WTC11 (cell line): ENCODE data around the gene CD9. TPM values are rescaled to one million over a fixed set of nuclear protein-coding genes. Genes with fewer than 3 reads are reported as not detected.

ENCODE experiments used
- ATAC-seq: fragments of 200-7000 bp; cut with Tn5 transposase; 2 replicates; pipeline ENCODE4 v1.10.0; 2021; ENCODE audit warnings: mild to moderate bottlenecking, moderate library complexity
- CTCF ChIA-PET: fragments of 300-600 bp; sonication (Branson Sonifier 250); formaldehyde crosslinking; loops from one replicate; lab custom pipeline; 2021; ENCODE audit warnings: antibody characterized with exemption; lab: Charles Lee
- POLR2A ChIA-PET: fragments of 350-600 bp; sonication (Branson Sonifier 250); formaldehyde crosslinking; loops from one replicate; lab custom pipeline; 2021; ENCODE audit warnings: antibody characterized with exemption; lab: Charles Lee
- DNase-seq: peaks from one replicate; pipeline ENCODE4 v3.0.0; 2021; ENCODE audit warnings: low spot score
- H3K27ac Mint-ChIP-seq: 2 replicates; pipeline ENCODE4 v1.8.0; 2021; ENCODE audit warnings: mixed read lengths
- H3K27me3 Mint-ChIP-seq: 2 replicates; pipeline ENCODE4 v1.8.0; 2021; ENCODE audit warnings: low read depth, mild to moderate bottlenecking, moderate library complexity, mixed read lengths
- H3K36me3 Mint-ChIP-seq: 2 replicates; pipeline ENCODE4 v1.8.0; 2021; ENCODE audit warnings: mixed read lengths
- H3K4me1 Mint-ChIP-seq: 2 replicates; pipeline ENCODE4 v1.8.0; 2022; ENCODE audit warnings: mixed read lengths
- H3K4me3 Mint-ChIP-seq: 2 replicates; pipeline ENCODE4 v1.8.0; 2021; ENCODE audit warnings: mild to moderate bottlenecking, moderate library complexity, mixed read lengths
- H3K9me3 Mint-ChIP-seq: 2 replicates; pipeline ENCODE4 v1.8.0; 2021; ENCODE audit warnings: mixed read lengths
- EMX1 ChIP-seq: fragments of 250-450 bp; sonication (Bioruptor Pico); IDR thresholded peaks from 2 replicates; pipeline ENCODE4 v1.8.0; 2021; ENCODE audit warnings: mild to moderate bottlenecking
- FOXP1 ChIP-seq: sonication (generic); formaldehyde crosslinking; IDR thresholded peaks from 2 replicates; pipeline ENCODE4 v1.8.0; 2022; ENCODE audit warnings: missing genetic modification reagents, mild to moderate bottlenecking, moderate library complexity, borderline replicate concordance
- GABPB1 ChIP-seq: sonication (generic); formaldehyde crosslinking; IDR thresholded peaks from 2 replicates; pipeline ENCODE4 v1.8.1; 2023; ENCODE audit warnings: mild to moderate bottlenecking, missing genetic modification reagents
- GRHL2 ChIP-seq: fragments of 250-450 bp; sonication (Bioruptor Pico); IDR thresholded peaks from 2 replicates; pipeline ENCODE4 v1.8.0; 2022; ENCODE audit warnings: mild to moderate bottlenecking, moderate library complexity; ENCODE audit not compliant: insufficient replicate concordance, severe bottlenecking
- NR3C1 ChIP-seq: sonication (generic); formaldehyde crosslinking; conservative IDR thresholded peaks from 2 replicates; pipeline ENCODE4 v1.8.1; 2023; ENCODE audit warnings: low read depth, mild to moderate bottlenecking, missing genetic modification reagents
- PRRX2 ChIP-seq: fragments of 250-450 bp; sonication (Bioruptor Pico); IDR thresholded peaks from 2 replicates; pipeline ENCODE4 v1.8.0; 2021; ENCODE audit warnings: mild to moderate bottlenecking
- RELA ChIP-seq: sonication (generic); formaldehyde crosslinking; IDR thresholded peaks from 2 replicates; pipeline ENCODE4 v1.8.1; 2022; ENCODE audit warnings: missing genetic modification reagents, mild to moderate bottlenecking, borderline replicate concordance
- TCF7 ChIP-seq: sonication (generic); formaldehyde crosslinking; IDR thresholded peaks from 2 replicates; pipeline ENCODE4 v1.8.0; 2022; ENCODE audit warnings: mild to moderate bottlenecking, low read depth, missing genetic modification reagents, moderate library complexity
- TEAD1 ChIP-seq: sonication (generic); formaldehyde crosslinking; IDR thresholded peaks from 2 replicates; pipeline ENCODE4 v1.8.0; 2022; ENCODE audit warnings: mild to moderate bottlenecking, missing genetic modification reagents
- ZNF219 ChIP-seq: sonication (generic); formaldehyde crosslinking; IDR thresholded peaks from 2 replicates; pipeline ENCODE4 v1.8.0; 2023; ENCODE audit warnings: missing genetic modification reagents, mild to moderate bottlenecking, borderline replicate concordance
- ZNF232 ChIP-seq: sonication (generic); formaldehyde crosslinking; IDR thresholded peaks from 2 replicates; pipeline ENCODE4 v1.8.0; 2022; ENCODE audit warnings: mild to moderate bottlenecking, missing genetic modification reagents
- ZNF263 ChIP-seq: sonication (generic); formaldehyde crosslinking; IDR thresholded peaks from 2 replicates; pipeline ENCODE4 v1.8.1; 2022; ENCODE audit warnings: low read depth, mild to moderate bottlenecking, moderate library complexity, missing genetic modification reagents
- ZNF671 ChIP-seq: fragments of 250-450 bp; sonication (Bioruptor Pico); IDR thresholded peaks from 2 replicates; pipeline ENCODE4 v1.8.0; 2021; ENCODE audit warnings: mild to moderate bottlenecking
- total RNA-seq: library from RNA; stranded (reverse); gene quantifications from 3 replicates; pipeline ENCODE4 v1.2.3, GENCODE V29; 2021
- TF ChIP-seq, protein P1 (sequence below): sonication (generic); formaldehyde crosslinking; IDR thresholded peaks from 2 replicates; pipeline ENCODE4 v1.8.0; 2022; ENCODE audit warnings: mild to moderate bottlenecking, missing genetic modification reagents
- TF ChIP-seq, protein P2 (sequence below): sonication (generic); formaldehyde crosslinking; IDR thresholded peaks from 2 replicates; pipeline ENCODE4 v1.8.1; 2023; ENCODE audit warnings: mild to moderate bottlenecking, missing genetic modification reagents
- TF ChIP-seq, protein P3 (sequence below): fragments of 250-450 bp; sonication (Bioruptor Pico); IDR thresholded peaks from 2 replicates; pipeline ENCODE4 v2.1.2; 2022; ENCODE audit warnings: mild to moderate bottlenecking, moderate library complexity
- TF ChIP-seq, protein P4 (sequence below): sonication (generic); formaldehyde crosslinking; IDR thresholded peaks from 2 replicates; pipeline ENCODE4 v1.8.1; 2022; ENCODE audit warnings: low read depth, mild to moderate bottlenecking, moderate library complexity, missing genetic modification reagents, borderline replicate concordance
- TF ChIP-seq, protein P5 (sequence below): sonication (generic); formaldehyde crosslinking; IDR thresholded peaks from 2 replicates; pipeline ENCODE4 v1.8.1; 2023; ENCODE audit warnings: mild to moderate bottlenecking, missing genetic modification reagents, moderate library complexity
- TF ChIP-seq, protein P6 (sequence below): sonication (generic); formaldehyde crosslinking; IDR thresholded peaks from 2 replicates; pipeline ENCODE4 v1.8.1; 2022; ENCODE audit warnings: mild to moderate bottlenecking, missing genetic modification reagents, moderate library complexity, borderline replicate concordance
- TF ChIP-seq, protein P7 (sequence below): sonication (generic); formaldehyde crosslinking; IDR thresholded peaks from 2 replicates; pipeline ENCODE4 v1.8.0; 2023; ENCODE audit warnings: missing genetic modification reagents
- TF ChIP-seq, protein P8 (sequence below): sonication (generic); formaldehyde crosslinking; IDR thresholded peaks from 2 replicates; pipeline ENCODE4 v1.8.1; 2022; ENCODE audit warnings: missing genetic modification reagents, borderline replicate concordance

The CD9 gene
- total RNA-seq, 1 experiment from 2014 or later: 260 TPM

DNA sequence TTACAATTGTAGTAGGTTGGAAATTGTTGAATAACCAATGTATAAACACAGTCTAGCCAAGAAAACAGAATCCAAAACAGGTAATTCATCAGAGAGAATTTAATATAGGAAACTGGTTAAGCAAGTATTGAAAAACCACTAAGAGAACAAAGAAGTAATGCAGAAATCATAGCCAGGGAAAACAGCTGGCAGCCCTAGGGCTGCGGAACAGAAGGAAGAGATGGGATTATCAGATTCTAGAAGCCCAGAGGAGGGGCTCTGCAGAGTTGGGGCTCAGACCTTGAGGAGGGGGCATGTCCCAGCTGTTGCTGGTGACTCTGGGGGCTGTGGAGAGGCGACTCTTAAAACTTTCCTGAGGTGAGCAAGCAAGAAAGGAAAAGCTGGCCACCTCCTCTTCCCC is 49.4 kb downstream of the CD9 start:
- ChIA-PET POLR2A (no interaction called here), CTCF (interaction anchor here (1.3 to 3.0 kb wide), 4 partner anchors 28 to 54 kb away, joined by 4 to 7 read pairs (median 5); no protein-coding TSS in a partner anchor)
- Mint-ChIP-seq H3K27me3 (peaks cover 8% of the 10 kb centered on the region), H3K9me3 (peaks cover 14% of the 10 kb centered on the region), H3K36me3 (peaks cover 9% of the 10 kb centered on the region), H3K27ac (no peak overlapping the region), H3K4me3 (no peak overlapping the region), H3K4me1 (0 out of 2 replicates have a peak, but pooled peaks cover 3% of the 10 kb centered on the region)
- DNase-seq (no peak), ATAC-seq (no peak)
- no peak for TF ChIP-seq TCF7 (CRISPR knock-in tag)
- no peak for TF ChIP-seq ZNF671 (CRISPR knock-in tag)

DNA sequence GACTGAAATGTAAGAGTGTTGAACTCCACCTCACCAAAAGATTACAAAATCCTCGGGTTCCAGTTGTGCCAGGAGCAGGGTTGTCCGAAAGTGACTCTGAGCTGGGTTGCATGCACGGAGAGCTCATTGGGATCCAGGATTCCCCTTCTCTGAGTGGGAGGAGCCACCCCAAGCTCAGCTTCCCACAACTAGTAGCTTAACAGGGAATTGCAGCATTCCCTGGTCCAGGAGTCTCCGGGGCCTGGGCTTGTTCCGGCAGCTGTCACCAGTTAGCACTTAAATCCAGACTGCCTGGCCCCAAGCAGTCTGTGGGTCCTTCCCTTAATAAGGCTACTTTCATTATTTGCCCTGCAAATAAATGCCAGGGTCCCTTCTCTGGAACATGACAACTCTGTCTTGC is 50.1 kb downstream of the CD9 start:
- ATAC-seq: peak; percentile 65
- H3K36me3 Mint-ChIP-seq: peaks cover 3% of the 10 kb centered on the region
- H3K27ac Mint-ChIP-seq: no peak overlapping the region
- peaks cover 6% of the 10 kb centered on the region for H3K9me3 Mint-ChIP-seq
- no peak overlapping the region for H3K4me3 Mint-ChIP-seq
- ChIA-PET CTCF (interaction anchor here (0.5 to 3.0 kb wide), 7 partner anchors 9 to 55 kb away, joined by 3 to 7 read pairs (median 4); no protein-coding TSS in a partner anchor), POLR2A (interaction anchor here (0.6 kb wide), 1 partner anchor 136 kb away, joined by 3 read pairs; no protein-coding TSS in a partner anchor)
- no peak for DNase-seq
- TF ChIP-seq ZNF232 (no peak), FOXP1 (CRISPR knock-in tag) (no peak), GABPB1 (CRISPR knock-in tag) (no peak), GRHL2 (no peak), TEAD1 (CRISPR knock-in tag) (no peak), NR3C1 (no peak), PRRX2 (CRISPR knock-in tag) (no peak), TCF7 (CRISPR knock-in tag) (no peak), RELA (CRISPR knock-in tag) (no peak), ZNF263 (CRISPR knock-in tag) (no peak), EMX1 (no peak), ZNF219 (no peak)
- TF ChIP-seq, protein P1, sequence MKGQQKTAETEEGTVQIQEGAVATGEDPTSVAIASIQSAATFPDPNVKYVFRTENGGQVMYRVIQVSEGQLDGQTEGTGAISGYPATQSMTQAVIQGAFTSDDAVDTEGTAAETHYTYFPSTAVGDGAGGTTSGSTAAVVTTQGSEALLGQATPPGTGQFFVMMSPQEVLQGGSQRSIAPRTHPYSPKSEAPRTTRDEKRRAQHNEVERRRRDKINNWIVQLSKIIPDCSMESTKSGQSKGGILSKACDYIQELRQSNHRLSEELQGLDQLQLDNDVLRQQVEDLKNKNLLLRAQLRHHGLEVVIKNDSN: no peak
- TF ChIP-seq, protein P2, sequence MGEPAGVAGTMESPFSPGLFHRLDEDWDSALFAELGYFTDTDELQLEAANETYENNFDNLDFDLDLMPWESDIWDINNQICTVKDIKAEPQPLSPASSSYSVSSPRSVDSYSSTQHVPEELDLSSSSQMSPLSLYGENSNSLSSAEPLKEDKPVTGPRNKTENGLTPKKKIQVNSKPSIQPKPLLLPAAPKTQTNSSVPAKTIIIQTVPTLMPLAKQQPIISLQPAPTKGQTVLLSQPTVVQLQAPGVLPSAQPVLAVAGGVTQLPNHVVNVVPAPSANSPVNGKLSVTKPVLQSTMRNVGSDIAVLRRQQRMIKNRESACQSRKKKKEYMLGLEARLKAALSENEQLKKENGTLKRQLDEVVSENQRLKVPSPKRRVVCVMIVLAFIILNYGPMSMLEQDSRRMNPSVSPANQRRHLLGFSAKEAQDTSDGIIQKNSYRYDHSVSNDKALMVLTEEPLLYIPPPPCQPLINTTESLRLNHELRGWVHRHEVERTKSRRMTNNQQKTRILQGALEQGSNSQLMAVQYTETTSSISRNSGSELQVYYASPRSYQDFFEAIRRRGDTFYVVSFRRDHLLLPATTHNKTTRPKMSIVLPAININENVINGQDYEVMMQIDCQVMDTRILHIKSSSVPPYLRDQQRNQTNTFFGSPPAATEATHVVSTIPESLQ (CRISPR knock-in tag): no peak
- TF ChIP-seq, protein P3, sequence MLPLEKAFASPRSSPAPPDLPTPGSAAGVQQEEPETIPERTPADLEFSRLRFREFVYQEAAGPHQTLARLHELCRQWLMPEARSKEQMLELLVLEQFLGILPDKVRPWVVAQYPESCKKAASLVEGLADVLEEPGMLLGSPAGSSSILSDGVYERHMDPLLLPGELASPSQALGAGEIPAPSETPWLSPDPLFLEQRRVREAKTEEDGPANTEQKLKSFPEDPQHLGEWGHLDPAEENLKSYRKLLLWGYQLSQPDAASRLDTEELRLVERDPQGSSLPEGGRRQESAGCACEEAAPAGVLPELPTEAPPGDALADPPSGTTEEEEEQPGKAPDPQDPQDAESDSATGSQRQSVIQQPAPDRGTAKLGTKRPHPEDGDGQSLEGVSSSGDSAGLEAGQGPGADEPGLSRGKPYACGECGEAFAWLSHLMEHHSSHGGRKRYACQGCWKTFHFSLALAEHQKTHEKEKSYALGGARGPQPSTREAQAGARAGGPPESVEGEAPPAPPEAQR: no peak
- TF ChIP-seq, protein P4, sequence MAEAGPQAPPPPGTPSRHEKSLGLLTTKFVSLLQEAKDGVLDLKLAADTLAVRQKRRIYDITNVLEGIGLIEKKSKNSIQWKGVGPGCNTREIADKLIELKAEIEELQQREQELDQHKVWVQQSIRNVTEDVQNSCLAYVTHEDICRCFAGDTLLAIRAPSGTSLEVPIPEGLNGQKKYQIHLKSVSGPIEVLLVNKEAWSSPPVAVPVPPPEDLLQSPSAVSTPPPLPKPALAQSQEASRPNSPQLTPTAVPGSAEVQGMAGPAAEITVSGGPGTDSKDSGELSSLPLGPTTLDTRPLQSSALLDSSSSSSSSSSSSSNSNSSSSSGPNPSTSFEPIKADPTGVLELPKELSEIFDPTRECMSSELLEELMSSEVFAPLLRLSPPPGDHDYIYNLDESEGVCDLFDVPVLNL: no peak
- TF ChIP-seq, protein P5, sequence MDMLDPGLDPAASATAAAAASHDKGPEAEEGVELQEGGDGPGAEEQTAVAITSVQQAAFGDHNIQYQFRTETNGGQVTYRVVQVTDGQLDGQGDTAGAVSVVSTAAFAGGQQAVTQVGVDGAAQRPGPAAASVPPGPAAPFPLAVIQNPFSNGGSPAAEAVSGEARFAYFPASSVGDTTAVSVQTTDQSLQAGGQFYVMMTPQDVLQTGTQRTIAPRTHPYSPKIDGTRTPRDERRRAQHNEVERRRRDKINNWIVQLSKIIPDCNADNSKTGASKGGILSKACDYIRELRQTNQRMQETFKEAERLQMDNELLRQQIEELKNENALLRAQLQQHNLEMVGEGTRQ (CRISPR knock-in tag): no peak
- TF ChIP-seq, protein P6, sequence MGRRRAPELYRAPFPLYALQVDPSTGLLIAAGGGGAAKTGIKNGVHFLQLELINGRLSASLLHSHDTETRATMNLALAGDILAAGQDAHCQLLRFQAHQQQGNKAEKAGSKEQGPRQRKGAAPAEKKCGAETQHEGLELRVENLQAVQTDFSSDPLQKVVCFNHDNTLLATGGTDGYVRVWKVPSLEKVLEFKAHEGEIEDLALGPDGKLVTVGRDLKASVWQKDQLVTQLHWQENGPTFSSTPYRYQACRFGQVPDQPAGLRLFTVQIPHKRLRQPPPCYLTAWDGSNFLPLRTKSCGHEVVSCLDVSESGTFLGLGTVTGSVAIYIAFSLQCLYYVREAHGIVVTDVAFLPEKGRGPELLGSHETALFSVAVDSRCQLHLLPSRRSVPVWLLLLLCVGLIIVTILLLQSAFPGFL (CRISPR knock-in tag): no peak
- TF ChIP-seq, protein P7, sequence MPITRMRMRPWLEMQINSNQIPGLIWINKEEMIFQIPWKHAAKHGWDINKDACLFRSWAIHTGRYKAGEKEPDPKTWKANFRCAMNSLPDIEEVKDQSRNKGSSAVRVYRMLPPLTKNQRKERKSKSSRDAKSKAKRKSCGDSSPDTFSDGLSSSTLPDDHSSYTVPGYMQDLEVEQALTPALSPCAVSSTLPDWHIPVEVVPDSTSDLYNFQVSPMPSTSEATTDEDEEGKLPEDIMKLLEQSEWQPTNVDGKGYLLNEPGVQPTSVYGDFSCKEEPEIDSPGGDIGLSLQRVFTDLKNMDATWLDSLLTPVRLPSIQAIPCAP (CRISPR knock-in tag): no peak
- TF ChIP-seq, protein P8, sequence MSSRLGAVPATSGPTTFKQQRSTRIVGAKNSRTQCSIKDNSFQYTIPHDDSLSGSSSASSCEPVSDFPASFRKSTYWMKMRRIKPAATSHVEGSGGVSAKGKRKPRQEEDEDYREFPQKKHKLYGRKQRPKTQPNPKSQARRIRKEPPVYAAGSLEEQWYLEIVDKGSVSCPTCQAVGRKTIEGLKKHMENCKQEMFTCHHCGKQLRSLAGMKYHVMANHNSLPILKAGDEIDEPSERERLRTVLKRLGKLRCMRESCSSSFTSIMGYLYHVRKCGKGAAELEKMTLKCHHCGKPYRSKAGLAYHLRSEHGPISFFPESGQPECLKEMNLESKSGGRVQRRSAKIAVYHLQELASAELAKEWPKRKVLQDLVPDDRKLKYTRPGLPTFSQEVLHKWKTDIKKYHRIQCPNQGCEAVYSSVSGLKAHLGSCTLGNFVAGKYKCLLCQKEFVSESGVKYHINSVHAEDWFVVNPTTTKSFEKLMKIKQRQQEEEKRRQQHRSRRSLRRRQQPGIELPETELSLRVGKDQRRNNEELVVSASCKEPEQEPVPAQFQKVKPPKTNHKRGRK (CRISPR knock-in tag): no peak
- 0 out of 2 replicates have a peak, but pooled peaks cover 3% of the 10 kb centered on the region for H3K4me1 Mint-ChIP-seq
- H3K27me3 Mint-ChIP-seq: peaks cover 8% of the 10 kb centered on the region
